Posterior vena cava (tissue), 2 donors: Measurements from ENCODE around the gene NCAM1. TPM values are rescaled to one million over a fixed set of nuclear protein-coding genes. Genes with fewer than 3 reads are reported as not detected.
"Not testable (repeated sequence)": the region's sequence is repeated elsewhere in the genome, so short reads cannot be mapped to it uniquely, and the experiment has no call there.

Source experiments
- DNase-seq: peaks from one replicate; pipeline ENCODE4 v3.0.0-alpha.2; 2020; ENCODE audit warnings: low spot score
- intact Hi-C, 2 donors: fragments of 100-400 bp; cut with DNase I; formaldehyde crosslinking; loops; one replicate each; pipeline versions ENCODE4 v1.14.1 to v1.14.2; 2022 to 2023
- total RNA-seq, 2 donors: library from RNA; stranded (reverse); fragmentation: NEBNext Ultra II Directional; extraction: Animal tissue kit (Norgen Biotek cat#: 25700); gene quantifications; one replicate each; pipeline ENCODE4 v1.2.1, GENCODE V29; 2021
- donor health status: DM: yes; HTN: yes; CAD: no.
- donor health status: DM: yes; HTN: yes; CAD: no.

The NCAM1 gene
- total RNA-seq, 2 donors from 2014 or later, result 76.8 to 134 TPM

GRCh38 chr11:113014262-113015097, 53.3 kb downstream of the NCAM1 start:
- intact Hi-C loops, result no loop called here
- no peak for DNase-seq

DNA sequence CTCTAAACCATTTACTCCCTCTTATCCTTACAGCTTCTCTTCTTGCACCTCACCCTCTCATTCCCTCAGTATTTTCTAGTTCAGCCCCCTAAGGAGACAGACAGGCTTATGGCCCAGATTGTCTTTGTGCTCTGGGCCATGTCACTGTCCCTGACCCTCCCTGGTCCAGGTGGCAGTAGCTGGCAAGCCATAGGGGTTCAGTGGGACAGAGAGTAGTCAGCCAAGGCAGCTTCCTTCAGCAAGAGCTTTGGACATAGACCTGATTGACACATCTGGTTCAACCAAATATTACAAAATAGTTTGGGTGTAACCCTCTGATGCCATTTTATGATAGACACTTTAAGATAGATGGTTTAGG, 53.9 kb downstream of the NCAM1 start:
- intact Hi-C loops, result no loop called here
- DNase-seq, result no peak

DNA sequence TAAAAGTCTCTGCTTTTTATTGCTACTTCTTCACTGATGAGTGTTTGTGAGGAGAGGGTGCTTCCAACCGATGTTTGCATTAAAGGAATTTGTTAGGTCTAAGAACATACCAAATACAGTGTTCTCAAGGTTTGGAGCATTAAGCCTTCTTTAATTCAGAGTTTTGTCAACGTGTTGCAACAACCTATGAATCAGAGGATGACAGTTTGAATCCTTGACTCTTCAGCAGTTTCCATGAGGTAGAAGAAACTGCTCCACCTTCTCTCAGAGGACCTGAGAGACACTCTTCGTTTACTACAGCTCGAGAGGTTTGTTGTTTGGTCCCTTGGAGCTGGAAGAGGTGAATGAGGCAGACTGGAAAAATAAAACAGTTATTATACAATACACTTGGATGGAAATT, 55.7 kb downstream of the NCAM1 start:
- intact Hi-C loops, result no loop called here
- no peak for DNase-seq

DNA sequence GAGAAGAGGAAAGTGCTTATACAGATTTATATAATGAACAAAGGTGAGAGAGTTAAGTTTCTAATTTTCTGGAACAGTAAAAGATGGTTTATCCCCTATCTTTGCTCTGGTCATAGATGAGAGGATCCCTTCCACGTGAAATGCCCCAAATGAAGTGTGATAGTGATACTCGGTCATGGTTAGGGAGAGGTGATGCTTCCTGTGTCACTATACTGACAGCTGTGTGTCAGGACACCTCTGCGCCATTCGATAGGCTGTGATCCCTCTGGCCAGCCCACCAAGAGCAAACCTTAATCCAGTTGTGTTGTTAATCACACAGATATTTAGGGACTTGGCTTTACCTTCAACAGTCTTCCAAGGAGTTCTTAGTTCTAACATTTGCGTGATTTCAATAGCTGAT, 57.7 kb downstream of the NCAM1 start:
- intact Hi-C loops, result no loop called here
- no peak for DNase-seq

GRCh38 chr11:113019711-113020110, 58.5 kb downstream of the NCAM1 start:
- intact Hi-C loops, result no loop called here

DNA sequence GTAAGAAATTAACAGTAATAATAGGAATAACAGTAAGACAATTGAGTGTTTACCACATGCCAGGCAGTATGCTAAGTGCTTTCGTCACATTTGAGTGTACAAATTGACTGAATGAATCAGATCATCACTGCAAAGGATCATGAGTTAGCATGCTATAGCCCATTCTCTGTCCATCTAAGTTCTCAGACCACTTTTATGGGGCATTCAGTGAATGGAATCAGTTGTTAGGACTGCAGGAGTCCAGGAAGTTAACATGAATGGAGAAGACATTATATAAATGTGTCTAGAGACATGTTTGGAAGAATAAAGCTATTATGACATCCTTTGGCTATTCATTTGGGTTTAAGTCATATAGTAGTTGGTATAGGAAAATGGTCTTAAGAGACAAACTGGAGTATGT, 59.9 kb downstream of the NCAM1 start:
- intact Hi-C loops, result no loop called here

More at GRCh38 chr11:113019711-113020110, 58.5 kb downstream of the NCAM1 start:
- DNase-seq, result no peak

DNA sequence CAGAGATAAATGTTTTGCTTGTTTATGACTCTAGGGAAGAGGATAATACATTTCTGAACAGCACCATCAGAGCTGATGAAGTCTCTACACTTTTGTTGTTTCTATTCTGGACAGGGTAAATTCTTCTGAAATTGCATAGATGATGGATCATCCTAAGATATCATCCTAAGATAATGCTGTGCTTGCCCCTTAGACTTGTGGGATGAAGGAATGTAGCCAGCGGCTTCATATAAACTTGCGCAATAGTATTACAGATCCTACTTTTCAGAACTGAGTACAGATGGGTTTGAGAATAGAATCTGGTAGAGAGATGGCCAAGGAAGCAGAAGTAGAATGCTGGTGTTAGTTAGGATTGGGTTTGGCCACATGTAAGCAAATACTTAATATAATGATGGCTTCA, 61.0 kb downstream of the NCAM1 start:
- intact Hi-C loops, result no loop called here
- no peak for DNase-seq

More for the DNA sequence above, 59.9 kb downstream of the NCAM1 start:
- DNase-seq, result no peak

DNA sequence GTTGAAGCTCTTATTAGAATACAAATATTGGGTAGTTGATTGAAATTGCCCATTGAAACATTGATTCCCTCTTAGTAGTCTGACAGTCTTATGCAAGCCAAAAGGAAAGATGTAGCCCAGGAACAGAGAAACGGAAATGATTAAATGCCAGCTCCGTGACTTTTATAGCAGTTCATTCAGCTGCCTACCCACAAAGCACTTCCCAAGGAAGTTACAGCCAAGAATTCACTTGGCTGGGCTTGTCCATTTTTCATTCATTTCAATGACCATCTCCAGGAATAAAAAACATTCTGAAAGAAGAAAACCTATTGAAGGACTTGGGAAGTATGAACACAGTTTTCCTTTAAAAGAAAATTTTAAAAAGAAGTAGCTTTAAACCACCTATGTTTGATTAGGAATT, 62.0 kb downstream of the NCAM1 start:
- intact Hi-C loops, result no loop called here

DNA sequence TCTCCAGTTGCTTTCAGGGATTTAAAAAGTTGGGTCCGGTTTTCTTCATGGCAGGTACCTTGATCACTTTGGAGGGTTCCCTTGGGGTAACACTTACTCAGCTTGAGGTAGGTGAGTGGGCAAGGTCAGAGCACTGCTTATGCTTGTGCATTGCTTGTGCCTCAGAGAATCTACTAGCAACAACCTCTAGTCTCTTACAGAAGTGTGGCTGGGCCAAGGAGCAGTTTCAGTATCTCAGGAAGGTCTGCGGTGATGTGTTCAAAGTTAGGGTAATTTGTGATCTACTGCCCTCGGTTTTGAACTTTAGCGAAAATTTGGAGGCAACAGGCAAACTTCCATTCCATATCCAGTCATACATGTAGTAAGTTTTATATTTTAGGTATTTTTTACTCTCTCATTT, 62.8 kb downstream of the NCAM1 start:
- no peak for DNase-seq
- intact Hi-C loops, result no loop called here

More for the DNA sequence above, 62.0 kb downstream of the NCAM1 start:
- DNase-seq, result no peak

DNA sequence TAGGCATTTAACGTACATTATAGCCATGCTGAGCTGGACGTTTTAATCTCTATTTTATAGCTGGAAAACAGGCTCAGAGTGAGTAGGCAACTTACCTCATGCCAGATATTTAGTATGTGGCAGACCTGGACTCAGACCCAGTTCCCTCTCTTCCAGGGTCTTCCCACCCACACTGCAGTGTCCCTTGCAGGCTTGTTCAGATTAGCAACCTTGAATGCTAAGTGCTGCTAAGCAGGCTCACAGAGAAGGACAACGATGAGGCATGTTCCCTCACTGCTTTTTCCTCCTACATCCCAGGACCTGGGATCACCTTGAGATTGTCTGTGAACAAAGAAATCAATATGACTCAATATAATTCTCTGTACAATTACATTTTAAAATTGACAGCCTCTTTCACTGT, 65.6 kb downstream of the NCAM1 start:
- intact Hi-C loops, result no loop called here
- DNase-seq, result no peak

DNA sequence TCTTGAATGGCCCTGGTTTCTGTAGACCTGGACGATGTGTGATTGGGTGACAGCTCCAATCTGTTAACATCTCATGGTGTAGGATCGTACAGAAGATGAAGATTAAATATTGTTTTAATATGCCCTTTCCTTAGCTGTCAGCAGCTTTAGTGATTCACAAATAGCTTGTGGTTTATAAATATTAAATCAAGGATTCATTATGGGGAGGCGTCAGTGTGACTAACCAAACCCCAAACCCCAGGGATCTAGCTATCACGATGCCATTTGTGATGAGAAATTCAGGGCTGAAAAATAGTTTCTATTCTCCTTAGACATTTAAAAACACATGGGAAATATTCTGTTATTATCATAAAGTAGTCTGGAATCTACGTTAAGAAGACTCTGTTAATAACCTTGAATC, 73.4 kb downstream of the NCAM1 start:
- intact Hi-C loops, result no loop called here
- no peak for DNase-seq

- intact Hi-C loops, result no loop called here
- DNase-seq, result no peak
Observed at GRCh38 chr11:113035708-113036107, 74.5 kb downstream of the NCAM1 start.

DNA sequence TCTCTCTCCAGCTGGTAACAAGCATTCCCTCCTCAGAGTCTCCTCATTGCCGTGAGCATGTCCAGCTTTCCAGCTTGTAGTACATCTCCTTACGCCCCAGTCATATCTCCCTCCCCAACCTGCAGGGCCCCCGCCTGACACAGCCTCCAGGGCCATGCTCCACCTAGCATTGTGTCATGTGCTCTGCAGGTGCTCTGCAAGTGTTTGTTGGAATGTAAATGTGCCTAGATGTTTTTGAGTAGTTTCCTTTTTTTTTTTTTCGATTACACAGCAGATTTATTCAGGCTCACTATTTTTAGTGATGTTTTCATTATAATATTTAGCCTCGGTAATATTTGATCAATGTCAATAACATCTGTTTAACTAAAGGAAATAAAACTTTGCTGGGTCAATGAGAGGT, 82.5 kb downstream of the NCAM1 start:
- intact Hi-C loops, result no loop called here
- DNase-seq, result no peak

DNA sequence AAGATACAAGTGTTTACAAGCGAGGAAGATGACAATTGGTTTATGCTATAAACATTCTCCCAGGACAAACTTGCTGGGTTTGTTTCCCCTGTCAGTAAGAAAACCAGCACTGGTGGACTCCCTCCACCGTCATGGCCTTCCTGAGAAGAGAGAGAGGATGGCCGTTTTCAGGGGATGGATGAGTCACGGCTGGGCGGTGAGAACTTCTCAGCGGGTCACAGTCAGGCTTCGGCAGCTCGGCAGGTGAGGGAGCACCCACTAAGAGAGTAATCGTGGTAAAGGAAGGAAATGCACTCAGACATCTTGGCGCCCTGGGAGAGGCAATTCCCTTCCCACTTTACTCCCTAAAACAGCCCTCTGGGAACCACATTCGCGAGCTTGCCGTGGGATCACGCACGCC, 83.9 kb downstream of the NCAM1 start:
- no peak for DNase-seq
- intact Hi-C loops, result no loop called here

DNA sequence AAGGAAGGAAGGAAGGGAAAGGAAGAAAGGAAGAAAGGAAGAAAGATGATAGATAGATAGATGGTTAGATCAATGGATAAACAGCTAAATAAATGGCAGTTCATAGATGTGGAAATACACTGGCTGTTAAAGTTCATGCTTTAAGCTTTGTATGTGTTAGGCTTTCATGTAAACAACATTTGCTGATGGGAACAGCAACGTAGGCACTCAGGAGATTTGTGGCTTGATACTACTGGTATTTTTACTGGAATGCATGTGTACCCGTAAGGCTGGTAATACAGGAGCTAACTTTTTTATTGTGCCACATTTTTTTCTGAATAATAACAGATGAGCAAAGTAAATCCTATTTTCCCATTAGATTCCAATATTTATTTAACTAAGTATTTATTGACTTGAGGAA, 85.6 kb downstream of the NCAM1 start:
- DNase-seq, result no peak
- intact Hi-C loops, result no loop called here

DNA sequence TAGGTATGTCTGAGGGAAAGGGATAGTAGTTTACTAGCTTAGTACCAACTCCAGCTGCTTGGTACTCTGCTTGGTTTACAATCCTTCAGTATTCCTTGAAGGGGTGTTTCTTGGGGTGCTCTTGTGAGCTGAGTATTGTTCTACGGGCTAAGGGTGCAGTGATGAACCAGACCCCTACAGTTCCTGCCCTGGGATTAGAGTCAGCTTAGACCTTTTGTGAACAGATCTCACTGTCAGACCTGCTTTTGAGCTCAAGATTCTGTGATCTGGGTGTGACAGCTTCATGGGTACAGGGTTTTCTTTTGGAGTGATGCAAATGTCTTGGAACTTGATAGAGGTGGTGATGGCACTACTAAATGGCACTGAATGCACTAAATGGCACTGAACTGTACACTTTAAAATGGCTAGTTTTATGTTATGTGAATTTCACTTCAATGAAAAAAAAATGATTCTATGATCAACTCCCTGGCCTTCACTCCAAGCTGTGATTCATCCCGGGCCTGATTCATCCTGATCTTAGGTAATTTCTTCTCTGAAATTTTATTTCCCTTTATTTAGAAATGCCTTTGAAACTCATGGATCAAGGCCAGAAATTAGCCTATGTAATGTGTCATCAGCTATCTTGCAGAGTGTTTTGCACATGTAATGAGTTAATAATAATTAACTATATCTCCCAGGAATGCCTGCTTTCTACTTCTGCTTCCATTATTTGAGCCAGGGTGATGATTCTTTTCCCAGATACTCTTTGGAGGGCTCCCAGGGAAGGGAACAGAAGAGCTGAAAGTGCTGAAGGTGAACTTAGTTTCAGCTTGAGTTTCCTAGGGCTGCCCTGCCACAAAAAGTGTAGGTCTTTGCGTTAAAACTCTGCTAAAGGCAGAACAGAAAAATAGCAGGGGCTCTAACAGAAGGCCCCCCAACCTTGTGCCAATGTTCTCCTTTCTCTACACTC, 87.9 kb downstream of the NCAM1 start:
- intact Hi-C loops, result no loop called here
- DNase-seq, result no peak

- DNase-seq, intact Hi-C loops: not testable (repeated sequence)
Observed at GRCh38 chr11:113053042-113053441, 91.8 kb downstream of the NCAM1 start.

DNA sequence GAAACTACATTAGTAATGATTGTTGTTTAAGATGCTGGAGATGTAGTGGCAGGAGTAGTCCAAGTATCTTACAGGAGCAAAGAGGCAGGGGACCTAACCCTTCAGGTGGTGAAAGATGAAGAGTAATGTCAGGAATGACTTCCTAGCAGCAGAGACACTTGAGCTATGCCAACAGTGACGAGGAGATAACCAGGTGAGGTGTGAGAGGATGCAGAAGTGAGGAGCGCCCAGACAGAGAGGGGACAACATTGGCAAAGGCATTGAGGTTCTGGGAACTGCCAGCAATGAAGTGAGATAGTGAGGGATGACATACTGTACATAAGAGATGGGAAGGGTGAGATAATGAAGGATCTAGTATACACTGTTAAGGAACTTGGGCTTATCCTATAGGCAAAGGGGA, 95.8 kb downstream of the NCAM1 start:
- intact Hi-C loops, result no loop called here
- no peak for DNase-seq

- no peak for DNase-seq
- intact Hi-C loops, result no loop called here
Observed at GRCh38 chr11:113059548-113059947, 98.3 kb downstream of the NCAM1 start.

DNA sequence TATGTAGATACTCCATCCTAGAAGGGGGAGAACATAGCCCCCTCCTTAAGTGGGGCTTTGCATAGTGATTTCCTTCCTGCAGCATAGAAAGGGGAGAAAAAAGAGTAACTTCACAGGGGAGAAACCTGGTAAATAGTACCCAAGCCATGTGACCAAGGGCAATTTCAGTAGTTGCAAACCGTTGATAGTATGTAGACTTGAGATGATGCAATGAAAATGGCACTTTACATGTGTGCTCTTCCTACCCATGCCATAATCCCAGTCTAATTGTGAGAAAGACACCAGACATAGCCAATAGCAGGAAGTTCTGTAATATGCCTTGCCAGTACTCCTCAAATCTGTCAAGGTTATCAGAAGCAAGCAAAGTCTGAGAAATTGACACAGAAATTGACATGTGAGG, 104.1 kb downstream of the NCAM1 start:
- intact Hi-C loops, result no loop called here

More for the DNA sequence above, 104.1 kb downstream of the NCAM1 start:
- DNase-seq, result no peak
